DOHH2 (cell line): ENCODE measurements around the gene LRRC4C.

Experiments
- H3F3A ChIP-seq: fragments of 200-600 bp; sonication (generic), shearing (Covaris generic); 2 replicates; pipeline ENCODE4 v1.6.0; 2016; ENCODE audit warnings: antibody characterized with exemption, mild to moderate bottlenecking; ENCODE audit not compliant: control insufficient read depth, insufficient read depth
- H3K27ac ChIP-seq: fragments of 200-600 bp; sonication (generic); 2 replicates; pipeline ENCODE4 v1.5.1; 2014; ENCODE audit warnings: low read depth, mild to moderate bottlenecking, low read length, moderate library complexity
- H3K27me3 ChIP-seq: fragments of 200-600 bp; sonication (generic); 2 replicates; pipeline ENCODE4 v1.6.1; 2014; ENCODE audit warnings: mild to moderate bottlenecking, low read length, mixed read lengths; ENCODE audit not compliant: control insufficient read depth
- H3K36me3 ChIP-seq: fragments of 200-600 bp; sonication (generic); 2 replicates; pipeline ENCODE4 v1.6.1; 2014; ENCODE audit warnings: mild to moderate bottlenecking, low read length, moderate library complexity, mixed read lengths; ENCODE audit not compliant: control insufficient read depth
- H3K4me1 ChIP-seq: fragments of 200-600 bp; sonication (generic); 2 replicates; pipeline ENCODE4 v1.6.1; 2014; ENCODE audit warnings: mild to moderate bottlenecking, low read length, mixed read lengths; ENCODE audit not compliant: control insufficient read depth
- H3K4me2 ChIP-seq: fragments of 200-600 bp; sonication (generic); 2 replicates; pipeline ENCODE4 v1.6.0; 2014; ENCODE audit warnings: mild to moderate bottlenecking, low read length, moderate library complexity
- H3K4me3 ChIP-seq: fragments of 200-600 bp; sonication (generic); 2 replicates; pipeline ENCODE4 v1.5.1; 2014; ENCODE audit warnings: mild to moderate bottlenecking, low read length, mixed read lengths
- H3K79me2 ChIP-seq: fragments of 200-600 bp; sonication (generic); 2 replicates; pipeline ENCODE4 v1.6.1; 2014; ENCODE audit warnings: mild to moderate bottlenecking, low read length, mixed read lengths; ENCODE audit not compliant: control insufficient read depth
- H3K9me2 ChIP-seq: fragments of 200-600 bp; sonication (generic); replicated peaks from 2 replicates; pipeline ENCODE4 v1.6.1; 2014; ENCODE audit warnings: mild to moderate bottlenecking, low read length, mixed read lengths; ENCODE audit not compliant: control insufficient read depth
- H3K9me3 ChIP-seq: fragments of 200-600 bp; sonication (generic); 2 replicates; pipeline ENCODE4 v1.6.1; 2014; ENCODE audit warnings: antibody characterized with exemption, low read length, mixed read lengths; ENCODE audit not compliant: control insufficient read depth, insufficient read depth
- H4K20me1 ChIP-seq: fragments of 200-600 bp; sonication (generic); 2 replicates; pipeline ENCODE4 v1.6.0; 2014; ENCODE audit warnings: low read depth, mild to moderate bottlenecking, antibody characterized with exemption, low read length, moderate library complexity; ENCODE audit not compliant: control insufficient read depth, insufficient read depth
- EZH2phosphoT487 ChIP-seq: fragments of 200-600 bp; sonication (generic); IDR thresholded peaks from 2 replicates; pipeline ENCODE4 v1.6.1; 2017; ENCODE audit warnings: borderline replicate concordance, mild to moderate bottlenecking, antibody characterized with exemption, low read length, moderate library complexity, mixed read lengths
- TF ChIP-seq, protein P1 (sequence below): fragments of 200-600 bp; sonication (generic); IDR thresholded peaks from one replicate; pipeline ENCODE4 v1.5.1; 2014; ENCODE audit warnings: antibody characterized with exemption, mild to moderate bottlenecking, low read depth, low read length; ENCODE audit not compliant: poor library complexity, severe bottlenecking

LRRC4C gene

DNA sequence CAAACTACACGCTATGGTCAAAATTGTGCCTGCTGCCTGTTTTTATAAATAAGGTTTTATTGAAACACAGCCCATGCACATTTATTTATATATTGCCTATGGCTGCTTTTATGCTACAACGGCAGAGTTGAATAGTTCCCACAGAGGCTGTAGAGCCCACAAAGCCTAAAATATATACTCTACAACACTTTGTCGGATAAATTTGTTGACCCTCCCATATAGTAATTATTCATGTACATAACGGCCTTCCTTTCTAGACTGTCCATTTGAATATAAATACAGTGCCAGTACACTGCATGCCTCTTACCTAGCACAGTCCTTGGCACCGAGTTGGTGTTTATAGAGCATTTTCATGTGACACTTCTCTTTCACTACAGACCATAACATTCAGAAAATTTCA, 314.0 kb downstream of the LRRC4C start:
- TF ChIP-seq EZH2phosphoT487, result no peak
- Histone ChIP-seq H3K36me3 (no peaks in the 10 kb centered on the region), H3K79me2 (no peaks in the 10 kb centered on the region), H3F3A (no peaks in the 10 kb centered on the region), H3K4me2 (no peak overlapping the region), H4K20me1 (no peaks in the 10 kb centered on the region), H3K4me3 (no peak overlapping the region), H3K27ac (no peak overlapping the region), H3K4me1 (no peaks in the 10 kb centered on the region), H3K9me3 (no peaks in the 10 kb centered on the region), H3K9me2 (no peaks in the 10 kb centered on the region), H3K27me3 (no peaks in the 10 kb centered on the region)

DNA sequence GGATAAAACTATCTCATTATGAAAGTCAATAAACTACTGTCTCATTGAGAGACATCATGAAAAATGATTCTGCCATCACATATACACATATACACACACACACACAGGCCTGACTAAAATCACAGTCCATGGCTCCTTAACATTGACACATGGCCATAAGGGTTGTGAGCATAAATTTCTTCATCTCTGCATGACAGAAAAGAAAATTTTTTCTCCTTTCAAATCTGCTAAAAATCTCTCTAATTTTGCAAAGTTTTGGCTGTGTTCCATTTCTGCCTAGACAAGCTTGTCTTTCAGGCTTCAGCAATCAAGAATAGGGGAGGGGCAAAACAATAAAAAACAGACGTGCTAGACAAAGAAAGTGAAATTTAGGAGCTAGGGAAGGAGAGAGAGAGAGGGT, 324.5 kb downstream of the LRRC4C start:
- no peaks in the 10 kb centered on the region for H3K4me1 ChIP-seq
- no peaks in the 10 kb centered on the region for H3K79me2 ChIP-seq
- no peaks in the 10 kb centered on the region for H3K9me3 ChIP-seq
- no peaks in the 10 kb centered on the region for H3K27me3 ChIP-seq
- no peak for TF ChIP-seq EZH2phosphoT487
- H3K4me3 ChIP-seq, result no peak overlapping the region
- H3K4me2 ChIP-seq, result no peak overlapping the region
- H3K27ac ChIP-seq, result no peak overlapping the region
- H4K20me1 ChIP-seq, result no peaks in the 10 kb centered on the region
- no peaks in the 10 kb centered on the region for H3F3A ChIP-seq
- no peaks in the 10 kb centered on the region for H3K36me3 ChIP-seq
- H3K9me2 ChIP-seq, result no peaks in the 10 kb centered on the region

DNA sequence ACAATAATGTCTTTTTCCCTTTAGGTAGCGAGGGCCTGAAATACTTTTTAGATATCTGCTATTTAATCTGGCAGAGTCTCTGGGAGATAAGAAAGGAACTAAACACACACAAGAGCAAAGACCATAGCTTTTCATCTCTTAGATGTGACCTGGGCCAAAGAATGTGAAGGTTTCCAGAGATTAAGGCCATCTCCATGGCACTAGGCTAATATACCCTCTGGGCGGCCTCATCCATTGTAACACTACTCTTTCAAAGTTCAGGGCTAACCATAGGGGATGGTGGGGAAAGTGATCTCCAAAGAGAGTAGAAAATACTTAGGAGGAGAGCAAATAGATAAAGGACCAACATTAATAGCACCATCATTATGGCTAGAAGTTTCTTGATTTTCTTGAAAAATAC, 326.4 kb downstream of the LRRC4C start:
- no peaks in the 10 kb centered on the region for H3F3A ChIP-seq
- no peaks in the 10 kb centered on the region for H3K9me3 ChIP-seq
- H3K4me1 ChIP-seq, result no peaks in the 10 kb centered on the region
- no peaks in the 10 kb centered on the region for H4K20me1 ChIP-seq
- no peak overlapping the region for H3K27ac ChIP-seq
- TF ChIP-seq EZH2phosphoT487, result no peak
- TF ChIP-seq, protein P1, sequence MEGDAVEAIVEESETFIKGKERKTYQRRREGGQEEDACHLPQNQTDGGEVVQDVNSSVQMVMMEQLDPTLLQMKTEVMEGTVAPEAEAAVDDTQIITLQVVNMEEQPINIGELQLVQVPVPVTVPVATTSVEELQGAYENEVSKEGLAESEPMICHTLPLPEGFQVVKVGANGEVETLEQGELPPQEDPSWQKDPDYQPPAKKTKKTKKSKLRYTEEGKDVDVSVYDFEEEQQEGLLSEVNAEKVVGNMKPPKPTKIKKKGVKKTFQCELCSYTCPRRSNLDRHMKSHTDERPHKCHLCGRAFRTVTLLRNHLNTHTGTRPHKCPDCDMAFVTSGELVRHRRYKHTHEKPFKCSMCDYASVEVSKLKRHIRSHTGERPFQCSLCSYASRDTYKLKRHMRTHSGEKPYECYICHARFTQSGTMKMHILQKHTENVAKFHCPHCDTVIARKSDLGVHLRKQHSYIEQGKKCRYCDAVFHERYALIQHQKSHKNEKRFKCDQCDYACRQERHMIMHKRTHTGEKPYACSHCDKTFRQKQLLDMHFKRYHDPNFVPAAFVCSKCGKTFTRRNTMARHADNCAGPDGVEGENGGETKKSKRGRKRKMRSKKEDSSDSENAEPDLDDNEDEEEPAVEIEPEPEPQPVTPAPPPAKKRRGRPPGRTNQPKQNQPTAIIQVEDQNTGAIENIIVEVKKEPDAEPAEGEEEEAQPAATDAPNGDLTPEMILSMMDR, result no peak
- H3K4me3 ChIP-seq, result no peak overlapping the region
- H3K4me2 ChIP-seq, result no peak overlapping the region
- H3K9me2 ChIP-seq, result no peaks in the 10 kb centered on the region
- no peaks in the 10 kb centered on the region for H3K27me3 ChIP-seq
- no peaks in the 10 kb centered on the region for H3K36me3 ChIP-seq
- no peaks in the 10 kb centered on the region for H3K79me2 ChIP-seq

DNA sequence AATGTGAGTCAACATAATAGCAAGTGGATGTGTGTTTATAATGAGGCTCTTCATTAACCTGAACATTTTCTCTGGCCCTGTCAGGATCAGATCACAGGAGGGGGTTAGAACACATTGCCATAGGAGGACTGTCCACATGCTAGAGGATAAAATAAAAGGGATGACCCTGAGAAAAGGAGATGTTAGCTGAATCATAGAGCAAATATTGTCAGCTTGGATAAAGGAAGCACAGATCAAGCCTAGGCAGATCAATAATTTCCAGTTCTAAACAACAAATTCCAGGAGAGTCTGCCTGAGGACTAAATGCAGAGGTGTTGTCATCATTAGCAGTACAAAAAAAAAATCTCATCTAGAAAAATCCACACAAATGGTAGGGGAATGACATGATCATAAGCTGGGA, 337.9 kb downstream of the LRRC4C start:
- Histone ChIP-seq H3K9me2 (no peaks in the 10 kb centered on the region), H3K27me3 (no peaks in the 10 kb centered on the region), H3K27ac (no peak overlapping the region), H3K4me3 (no peak overlapping the region), H3K79me2 (no peaks in the 10 kb centered on the region), H3K36me3 (no peaks in the 10 kb centered on the region), H3F3A (no peaks in the 10 kb centered on the region), H3K4me2 (no peak overlapping the region), H3K4me1 (no peaks in the 10 kb centered on the region), H4K20me1 (no peaks in the 10 kb centered on the region), H3K9me3 (no peaks in the 10 kb centered on the region)
- TF ChIP-seq, protein P1, result no peak
- TF ChIP-seq EZH2phosphoT487, result no peak
